Activated T-helper 1 cell treated with anti-CD3 and anti-CD28 coated beads, Interleukin-2, amount 50 U/mL, for 16 hours (primary cell): ENCODE measurements around the gene DUSP6.
A peak's percentile ranks its signal among the peaks of the same experiment; 100 is the strongest.
"Not testable (repeated sequence)": the region's sequence is repeated elsewhere in the genome, so short reads cannot be mapped to it uniquely, and the experiment has no call there.

ENCODE experiments used
- DNase-seq, 2 donors: peaks; one replicate each; pipeline ENCODE4 v3.0.0-alpha.2; 2020; ENCODE audit warnings: low read depth in 1 of 2, low spot score in 1 of 2

DUSP6 gene

DNA sequence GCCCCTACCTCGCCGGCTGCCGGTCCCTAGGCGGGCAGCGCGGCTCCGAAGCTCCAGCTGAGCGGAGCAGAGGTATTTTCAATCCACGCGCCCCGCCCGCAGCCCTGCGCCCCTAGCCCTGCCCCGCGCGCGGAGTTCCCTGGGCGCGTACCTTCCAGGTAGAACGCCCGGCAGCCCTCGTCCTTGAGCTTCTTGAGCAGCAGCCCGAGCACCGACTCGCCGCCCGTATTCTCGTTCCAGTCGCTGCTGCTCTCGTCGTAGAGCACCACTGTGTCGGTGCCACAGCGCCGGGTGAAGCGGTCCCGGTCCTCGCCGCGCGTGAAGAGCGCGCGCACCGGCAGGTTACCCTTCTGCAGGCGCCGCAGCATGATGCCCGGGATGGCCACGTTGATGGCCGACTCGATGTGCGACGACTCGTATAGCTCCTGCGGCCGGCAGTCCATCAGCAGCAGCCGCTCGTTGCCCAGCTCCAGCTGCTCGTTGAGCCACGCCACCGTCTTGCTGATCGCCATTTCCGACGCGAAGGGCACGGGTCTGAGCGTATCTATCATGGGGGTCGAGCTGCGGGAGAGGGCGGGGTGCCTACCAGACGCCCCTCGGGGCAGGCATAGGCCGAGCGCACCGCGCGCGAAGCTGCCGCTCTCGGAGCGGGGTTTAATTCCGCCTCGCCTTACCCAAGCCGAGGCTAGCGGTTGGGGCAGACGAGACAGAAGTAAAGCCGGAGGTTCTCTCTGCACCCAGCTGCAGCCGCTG, 636 bp downstream of the DUSP6 start:
- peak; percentile 7 to 18 for DNase-seq

DNA sequence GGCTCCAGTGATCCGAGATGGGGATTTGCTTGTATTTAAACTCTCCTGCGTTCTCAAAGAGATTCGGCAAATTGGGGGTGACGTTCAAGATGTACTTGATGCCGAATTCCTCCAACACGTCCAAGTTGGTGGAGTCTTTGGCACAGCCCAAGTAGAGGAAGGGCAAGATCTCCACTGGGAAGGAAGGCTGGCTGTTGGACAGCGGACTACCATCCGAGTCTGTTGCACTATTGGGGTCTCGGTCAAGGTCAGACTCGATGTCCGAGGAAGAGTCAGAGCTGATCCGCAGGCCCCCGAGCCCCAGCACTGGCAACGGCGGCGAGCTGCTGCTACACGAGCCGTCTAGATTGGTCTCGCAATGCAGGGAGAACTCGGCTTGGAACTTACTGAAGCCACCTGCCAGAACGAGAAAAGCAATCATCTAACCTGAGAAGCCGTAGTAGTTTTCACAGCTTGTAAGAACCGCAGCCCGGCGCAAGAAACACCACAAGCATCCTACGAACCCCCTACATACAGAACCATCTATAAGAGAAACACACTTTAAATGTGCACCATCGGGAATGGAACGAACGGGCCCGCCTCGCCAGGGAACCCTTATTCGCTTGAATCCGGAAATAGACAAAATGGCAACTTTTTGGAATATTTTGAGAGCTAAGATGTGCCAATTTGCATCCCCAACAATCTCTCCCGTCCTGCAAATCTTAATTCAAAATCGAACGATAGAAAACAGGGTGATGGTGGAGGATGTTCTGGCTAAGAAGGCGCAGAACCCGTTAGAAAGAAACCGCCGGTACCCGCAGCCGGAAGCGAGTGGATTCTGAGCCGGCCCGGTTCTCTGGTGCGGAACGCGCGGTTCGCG, 1.4 kb downstream of the DUSP6 start:
- DNase-seq, result no peak

DNA sequence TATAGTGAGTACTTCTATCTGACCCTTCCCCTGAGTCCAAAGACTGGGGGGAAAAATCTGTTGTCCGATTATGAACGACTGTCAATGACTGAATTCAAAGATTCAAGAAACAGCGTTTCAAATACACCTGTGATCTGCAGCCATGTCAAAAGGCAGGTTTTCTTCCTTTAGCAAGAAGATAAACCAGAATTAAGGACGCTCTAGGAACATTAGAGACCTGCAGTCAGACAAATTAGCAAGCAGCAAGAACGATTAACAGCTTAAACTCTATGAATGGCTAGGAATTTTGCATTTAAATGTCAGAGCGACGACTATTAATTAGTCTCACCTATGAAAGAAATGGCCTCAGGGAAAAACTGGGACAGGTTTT, 2.1 kb downstream of the DUSP6 start:
- DNase-seq, result no peak

GRCh38 chr12:89349814-89350213, 2.5 kb downstream of the DUSP6 start:
- DNase-seq, result no peak

DNA sequence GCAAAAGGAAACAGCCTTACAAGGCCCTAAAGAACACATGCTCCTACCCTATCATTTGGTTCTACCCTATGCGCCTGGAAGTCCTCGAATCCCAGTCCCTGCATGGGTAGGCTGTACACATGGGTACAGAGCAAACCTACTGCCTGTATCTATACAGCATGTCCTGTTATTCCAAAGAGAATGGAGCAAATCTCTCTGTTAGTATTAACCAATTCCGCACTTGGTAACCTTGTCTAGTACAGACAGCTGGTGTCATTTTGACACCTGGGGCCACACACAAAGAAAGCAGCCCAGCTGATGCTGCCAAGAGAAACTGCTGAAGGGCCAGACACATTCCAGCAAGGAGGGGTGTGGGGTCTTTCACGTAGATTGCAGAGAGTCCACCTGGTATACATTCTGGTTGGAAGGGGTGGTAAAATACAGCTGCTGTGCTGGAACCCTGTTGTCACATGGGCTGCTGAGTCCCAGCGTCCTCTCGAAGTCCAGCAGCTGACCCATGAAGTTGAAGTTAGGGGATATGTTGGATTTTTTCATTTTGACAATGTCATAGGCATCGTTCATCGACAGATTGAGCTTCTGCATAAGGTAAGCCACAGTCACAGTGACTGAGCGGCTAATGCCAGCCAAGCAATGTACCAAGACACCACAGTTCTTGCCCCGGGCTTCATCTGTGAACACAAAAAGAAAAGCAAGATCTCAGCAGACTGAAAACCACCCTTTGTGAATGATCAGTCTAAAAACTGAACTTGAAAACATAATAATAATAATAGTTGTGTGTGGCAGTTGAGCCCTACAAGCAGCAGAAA, 3.2 kb downstream of the DUSP6 start:
- no peak for DNase-seq

DNA sequence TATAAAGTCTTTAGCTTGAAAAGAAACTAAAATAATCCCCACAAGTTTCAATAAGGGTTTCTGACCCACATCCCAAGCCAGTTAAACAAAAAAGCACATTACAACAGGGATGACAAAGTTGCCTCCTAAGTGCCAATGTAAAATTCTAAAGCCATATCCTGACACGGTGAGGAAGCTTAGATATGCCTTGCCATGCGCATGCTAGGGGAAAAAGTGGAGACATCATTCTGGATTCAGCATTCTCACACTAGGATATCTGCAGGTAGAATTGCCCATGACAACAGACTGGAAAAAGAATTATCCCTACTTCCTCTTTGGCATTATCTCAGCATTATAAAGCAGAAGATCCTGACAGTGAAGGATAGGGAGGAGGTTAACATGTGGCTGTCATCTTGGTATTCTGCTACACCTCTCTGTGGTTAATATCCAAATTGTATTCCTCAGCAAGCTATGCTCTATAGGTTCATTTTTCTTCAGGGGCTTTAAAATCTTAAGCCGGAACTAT, 4.9 kb downstream of the DUSP6 start:
- no peak for DNase-seq

DNA sequence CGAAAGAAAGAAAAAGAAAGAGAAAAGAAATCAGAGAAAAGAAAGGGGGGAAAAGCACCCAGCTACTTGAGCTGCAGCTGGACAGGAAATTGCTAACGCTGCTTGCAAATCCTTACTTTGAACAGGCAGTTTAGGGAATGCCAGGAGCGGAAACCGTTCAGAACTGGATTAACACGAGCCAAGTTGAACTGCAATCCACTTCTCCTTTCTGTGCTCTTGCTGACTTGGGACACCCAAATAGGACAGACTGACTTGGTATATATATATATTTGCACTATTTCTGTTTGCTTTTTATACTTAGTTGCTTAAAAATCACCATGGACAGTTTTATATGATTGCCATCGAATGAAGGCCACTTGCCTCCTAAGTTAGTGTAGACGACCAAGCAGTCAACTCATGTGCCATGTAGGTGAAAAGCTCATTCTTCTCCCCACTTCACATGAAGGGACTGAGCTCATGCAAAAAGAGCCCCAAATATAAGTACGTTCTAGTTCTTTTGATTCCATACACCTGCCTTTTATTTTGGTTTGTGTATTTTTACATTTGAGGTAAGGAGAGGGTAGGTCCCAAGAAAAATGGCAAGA, 5.5 kb downstream of the DUSP6 start:
- DNase-seq, result no peak

DNA sequence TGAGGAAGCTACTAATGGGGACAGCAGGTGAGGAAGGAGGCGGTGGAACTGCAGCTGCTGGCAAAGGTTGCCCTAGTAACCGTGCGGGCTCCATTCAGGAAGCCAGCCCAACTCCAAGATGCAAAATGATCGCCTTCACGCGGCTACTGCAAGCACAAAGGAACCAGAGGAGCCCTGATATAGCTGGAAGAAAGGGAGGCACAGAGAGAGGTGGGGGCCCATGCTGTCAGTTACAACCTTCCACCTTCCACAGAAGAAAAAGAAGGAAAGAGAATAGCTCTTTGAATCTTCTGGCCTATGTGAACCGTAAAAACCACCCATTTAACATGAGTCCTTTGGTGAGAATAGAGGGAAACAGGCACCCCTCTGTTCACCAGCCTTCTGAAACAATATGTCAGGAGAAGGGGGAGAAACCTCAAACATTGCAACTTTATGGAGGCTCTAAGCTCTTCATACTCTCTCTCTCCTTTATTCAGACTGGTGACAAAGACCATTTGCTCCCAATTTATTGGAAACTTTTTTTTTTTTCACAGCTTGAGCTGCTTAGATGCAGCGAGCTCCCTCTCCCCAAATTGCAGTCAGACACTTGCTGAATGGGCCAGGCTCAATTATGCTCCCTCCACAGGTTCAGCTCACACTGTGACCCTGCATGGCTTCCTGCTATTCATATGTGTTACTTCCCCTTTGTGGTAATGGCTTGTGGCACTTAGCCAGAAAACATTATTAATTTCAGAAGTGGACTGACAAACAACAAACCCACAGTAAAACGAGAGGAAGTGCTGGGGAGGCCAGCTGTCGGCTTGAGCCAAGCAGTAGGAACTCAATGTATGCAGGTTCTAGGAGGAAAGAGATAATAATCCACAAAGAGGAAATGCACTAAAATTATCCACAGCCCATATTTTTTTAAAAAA, 6.2 kb downstream of the DUSP6 start:
- no peak for DNase-seq

DNA sequence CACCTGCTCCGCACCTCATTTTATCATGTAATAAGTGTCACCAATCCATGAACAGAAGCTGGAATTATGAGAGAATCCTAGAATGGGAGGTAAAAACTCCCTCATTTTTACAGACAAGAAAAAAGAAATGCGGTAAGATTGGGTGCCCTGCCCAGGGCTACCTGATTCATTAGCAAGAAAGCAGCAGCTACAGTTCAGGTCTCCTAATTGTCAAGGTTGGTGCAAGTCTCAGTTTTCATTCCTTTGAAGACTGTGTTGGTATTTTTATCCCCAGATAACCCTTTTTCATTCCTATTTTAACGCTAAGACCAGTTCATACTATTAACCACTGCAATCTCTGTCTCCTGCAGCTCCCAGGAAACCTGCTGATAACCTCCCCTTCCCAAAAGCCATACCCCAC, 6.9 kb downstream of the DUSP6 start:
- no peak for DNase-seq

DNA sequence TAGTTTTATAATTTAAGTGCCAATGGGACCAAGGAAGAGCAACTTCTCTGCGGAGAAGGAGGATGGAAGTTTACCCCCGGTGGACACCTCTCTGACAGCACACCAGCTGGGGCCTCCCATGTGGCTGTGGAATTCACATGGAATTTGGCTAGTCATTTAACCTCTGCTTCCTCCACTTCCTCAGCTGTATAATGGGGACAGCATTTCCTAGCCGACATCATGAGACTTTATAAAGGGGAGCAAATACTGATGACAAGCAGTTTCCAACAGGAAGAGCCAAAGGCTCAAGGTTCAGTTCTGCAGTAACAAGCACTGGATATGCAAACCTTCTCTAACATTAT, 7.5 kb downstream of the DUSP6 start:
- DNase-seq, result no peak

- DNase-seq, result no peak
These were observed 8.0 kb downstream of the DUSP6 start for GRCh38 chr12:89344043-89344861.

DNA sequence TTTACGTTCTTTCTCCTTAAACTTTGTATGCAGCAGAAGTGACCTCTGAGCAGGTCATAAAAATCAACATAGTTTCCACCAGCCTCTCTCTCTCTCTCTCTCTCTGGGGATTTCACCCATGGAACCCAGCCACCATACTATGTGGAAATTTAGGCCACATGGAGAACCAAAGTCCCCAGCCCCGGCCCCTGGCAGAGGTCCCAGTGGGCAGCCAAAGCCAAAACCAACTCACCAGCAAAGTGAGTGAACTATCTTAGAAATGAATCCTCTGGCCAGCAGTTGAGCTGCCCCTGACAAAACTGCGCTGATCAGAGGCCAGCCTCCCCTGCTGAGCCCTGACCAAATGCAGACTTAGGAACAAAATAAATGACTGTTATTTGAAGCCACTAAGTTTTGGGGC, 9.2 kb downstream of the DUSP6 start:
- DNase-seq, result no peak

DNA sequence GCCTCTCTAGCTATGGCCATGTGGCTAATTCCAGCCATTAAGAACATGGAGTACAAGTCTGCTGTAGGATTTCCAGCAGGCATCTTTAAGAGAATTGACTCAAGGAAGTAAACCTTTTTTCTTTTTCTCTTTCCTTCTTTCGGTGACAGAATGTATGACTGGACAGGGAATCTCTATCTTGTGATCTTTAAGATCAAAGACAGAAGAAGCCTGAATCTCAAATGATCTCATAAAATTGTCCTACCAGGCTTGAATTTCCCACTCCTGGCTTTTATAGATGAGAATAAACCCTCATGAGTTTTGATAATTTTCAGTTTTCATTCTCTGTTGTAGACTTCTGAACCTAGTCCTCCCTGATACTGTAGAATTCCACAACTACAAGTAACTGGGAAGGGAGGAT, 11.4 kb downstream of the DUSP6 start:
- DNase-seq, result no peak

DNA sequence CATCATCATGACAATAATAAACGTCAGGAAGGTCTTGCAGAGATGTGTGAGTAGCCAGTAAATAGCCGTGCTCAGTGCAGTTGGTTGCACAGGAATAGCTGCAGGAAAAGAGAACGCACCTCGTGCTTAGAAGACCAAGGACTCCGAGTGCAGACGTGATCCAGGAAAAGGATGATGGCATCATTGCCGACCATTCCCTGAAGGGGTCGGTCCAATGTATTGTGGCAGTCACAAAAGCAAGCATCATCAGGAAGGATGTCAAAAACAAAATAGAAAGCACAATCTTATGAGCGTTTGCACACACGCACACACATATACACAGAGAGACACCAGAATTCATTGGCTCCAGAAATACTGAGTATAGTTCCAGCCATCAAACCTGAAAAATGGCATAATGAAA, 12.8 kb downstream of the DUSP6 start:
- no peak for DNase-seq

DNA sequence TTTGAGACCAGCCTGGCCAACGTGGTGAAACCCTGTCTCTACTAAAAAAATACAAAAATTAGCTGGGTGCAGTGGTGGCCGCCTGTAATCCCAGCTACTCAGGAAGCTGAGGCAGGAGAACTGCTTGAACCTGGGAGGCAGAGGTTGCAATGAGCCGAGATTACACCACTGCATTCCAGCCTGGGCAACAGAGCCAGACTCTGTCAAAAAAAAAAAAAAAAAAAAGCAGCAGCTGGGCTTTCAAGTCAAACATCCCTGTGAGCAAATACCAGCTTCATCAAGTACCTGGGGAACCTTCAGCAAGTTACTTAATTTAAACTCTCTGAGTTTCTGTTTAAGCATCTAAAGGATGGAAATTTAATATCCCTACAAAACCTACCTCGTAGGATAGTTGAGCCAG, 15.2 kb downstream of the DUSP6 start:
- not testable (repeated sequence) for DNase-seq

- no peak for DNase-seq
These were observed 16.7 kb downstream of the DUSP6 start for GRCh38 chr12:89335452-89336244.

DNA sequence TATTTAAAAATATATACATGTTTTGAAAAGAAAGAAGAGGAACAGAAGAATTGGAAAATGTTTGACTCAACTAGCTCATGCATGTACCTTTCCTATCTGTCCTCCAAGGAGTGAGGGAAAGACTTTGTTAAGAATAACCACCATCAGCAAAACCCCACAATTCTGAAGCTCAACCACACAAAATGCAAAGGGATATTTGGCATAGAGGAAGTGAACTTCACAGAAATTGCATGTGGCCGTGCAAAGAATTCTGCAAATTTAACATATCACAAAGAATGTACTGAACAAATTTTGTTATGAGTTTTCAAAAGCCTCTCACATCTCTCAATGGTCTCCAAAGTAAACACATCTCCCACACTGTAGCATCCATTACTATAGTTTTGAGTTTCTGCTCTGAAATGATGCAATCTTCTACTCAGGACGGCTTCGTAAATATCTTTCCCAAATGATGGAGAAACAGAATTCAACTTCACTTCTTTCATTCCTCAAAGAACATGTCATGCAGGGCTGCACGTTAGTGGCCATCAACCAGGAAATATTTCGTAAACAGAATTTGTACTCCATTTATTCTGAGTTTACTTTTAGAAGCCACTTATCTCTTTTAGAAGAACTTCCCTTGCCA, 17.6 kb downstream of the DUSP6 start:
- DNase-seq, result no peak

DNA sequence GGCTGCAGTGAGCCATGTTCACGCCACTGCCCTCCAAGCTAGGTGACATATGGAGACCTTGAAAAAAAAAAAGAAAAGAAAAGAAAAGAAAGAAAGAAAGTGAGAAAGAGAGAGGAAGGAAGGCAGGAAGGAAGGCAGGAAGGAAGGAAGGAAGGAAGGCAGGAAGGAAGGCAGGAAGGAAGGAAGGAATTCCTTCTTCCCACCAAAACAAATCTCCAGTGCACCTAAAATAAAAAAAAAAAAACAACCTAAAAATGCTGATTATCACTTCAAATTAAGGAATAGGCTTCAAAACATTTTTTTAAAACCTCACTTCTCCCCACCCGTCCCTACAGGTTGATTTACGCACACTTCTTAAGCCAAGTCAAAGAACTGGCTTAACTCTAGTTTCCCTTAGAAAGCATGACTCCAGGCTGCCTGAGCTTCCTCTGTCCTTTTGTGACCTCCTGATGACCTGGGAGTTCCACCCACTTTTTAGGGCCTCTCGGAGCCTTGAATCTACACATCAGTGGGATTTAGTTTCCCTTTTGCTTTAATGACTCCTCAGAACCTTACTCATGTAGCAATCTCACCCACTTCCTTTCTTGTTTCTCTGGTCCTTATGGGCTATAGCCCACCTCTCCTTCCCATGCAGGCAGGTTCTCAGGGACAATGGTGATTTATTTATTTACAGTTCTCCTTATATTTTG, 18.6 kb downstream of the DUSP6 start:
- DNase-seq, result no peak
